Coronary artery (tissue), 2 donors: ENCODE data around the gene FBXL13.
"Not testable (repeated sequence)": the region's sequence is repeated elsewhere in the genome, so short reads cannot be mapped to it uniquely, and the experiment has no call there.

Source experiments
- DNase-seq: peaks from one replicate; pipeline ENCODE4 v3.0.0-alpha.2; 2017; ENCODE audit warnings: low spot score
- H3K27ac ChIP-seq, 2 donors: fragments of 200-600 bp; sonication (generic); one replicate each; pipeline ENCODE4 v1.5.1; 2016 to 2019
- H3K4me3 ChIP-seq: fragments of 200-600 bp; sonication (generic); 2 replicates; pipeline ENCODE4 v1.5.1; 2016; ENCODE audit warnings: mild to moderate bottlenecking, moderate library complexity
- CTCF ChIP-seq: fragments of 200-600 bp; sonication (generic); IDR thresholded peaks from one replicate; pipeline ENCODE4 v1.5.1; 2019; ENCODE audit warnings: antibody characterized with exemption

Gene FBXL13

DNA sequence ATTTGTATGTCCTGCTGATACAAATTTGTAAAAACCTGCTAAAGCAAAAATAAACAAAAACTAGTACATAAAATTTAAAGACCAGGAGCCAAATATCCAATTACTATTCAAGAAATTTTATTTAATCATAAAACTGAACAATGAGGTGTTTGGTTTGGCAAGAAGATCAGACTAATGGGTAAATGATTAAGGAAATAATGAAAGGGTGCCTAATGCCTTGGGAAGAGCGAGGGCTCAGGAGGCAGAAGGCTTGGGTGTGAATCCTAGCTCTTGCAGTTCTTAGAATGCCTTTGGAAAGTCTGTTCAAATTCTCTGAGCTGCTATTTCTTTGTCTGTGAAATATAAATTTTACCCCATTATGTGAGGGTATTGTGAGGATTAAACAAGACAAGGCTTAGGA lies 41.9 kb upstream of the FBXL13 start:
- Histone ChIP-seq H3K27ac (no peak overlapping the region), H3K4me3 (no peak overlapping the region)
- no peak for DNase-seq
- TF ChIP-seq CTCF = no peak

- no peak overlapping the region for H3K27ac ChIP-seq
- no peak overlapping the region for H3K4me3 ChIP-seq
- no peak for DNase-seq
- no peak for TF ChIP-seq CTCF
Observed at GRCh38 chr7:103115771-103116170, 41.2 kb upstream of the FBXL13 start.

GRCh38 chr7:103114576-103115008 lies 40.0 kb upstream of the FBXL13 start:
- no peak for TF ChIP-seq CTCF
- no peak overlapping the region for H3K4me3 ChIP-seq
- DNase-seq = no peak
- H3K27ac ChIP-seq = no peak overlapping the region

GRCh38 chr7:103113164-103113563 lies 38.6 kb upstream of the FBXL13 start:
- DNase-seq = no peak
- no peak for TF ChIP-seq CTCF

DNA sequence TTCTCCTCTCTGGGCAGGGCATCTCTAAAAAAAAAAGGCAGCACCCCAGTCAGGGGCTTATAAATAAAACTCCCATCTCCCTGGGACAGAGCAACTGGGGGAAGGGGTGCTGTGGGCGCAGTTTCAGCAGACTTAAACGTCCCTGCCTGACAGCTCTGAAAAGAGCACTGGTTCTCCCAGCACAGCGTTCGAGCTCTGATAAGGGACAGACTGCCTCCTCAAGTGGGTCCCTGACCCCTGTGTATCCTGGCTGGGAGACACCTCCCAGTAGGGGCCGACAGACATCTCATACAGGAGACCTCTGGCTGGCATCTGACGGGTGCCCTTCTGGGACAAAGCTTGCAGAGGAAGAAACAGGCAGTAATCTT lies 32.1 kb upstream of the FBXL13 start:
- not testable (repeated sequence) for H3K4me3 ChIP-seq, H3K27ac ChIP-seq, DNase-seq

More at GRCh38 chr7:103113164-103113563, 38.6 kb upstream of the FBXL13 start:
- H3K4me3 ChIP-seq = no peak overlapping the region
- H3K27ac ChIP-seq = no peak overlapping the region

DNA sequence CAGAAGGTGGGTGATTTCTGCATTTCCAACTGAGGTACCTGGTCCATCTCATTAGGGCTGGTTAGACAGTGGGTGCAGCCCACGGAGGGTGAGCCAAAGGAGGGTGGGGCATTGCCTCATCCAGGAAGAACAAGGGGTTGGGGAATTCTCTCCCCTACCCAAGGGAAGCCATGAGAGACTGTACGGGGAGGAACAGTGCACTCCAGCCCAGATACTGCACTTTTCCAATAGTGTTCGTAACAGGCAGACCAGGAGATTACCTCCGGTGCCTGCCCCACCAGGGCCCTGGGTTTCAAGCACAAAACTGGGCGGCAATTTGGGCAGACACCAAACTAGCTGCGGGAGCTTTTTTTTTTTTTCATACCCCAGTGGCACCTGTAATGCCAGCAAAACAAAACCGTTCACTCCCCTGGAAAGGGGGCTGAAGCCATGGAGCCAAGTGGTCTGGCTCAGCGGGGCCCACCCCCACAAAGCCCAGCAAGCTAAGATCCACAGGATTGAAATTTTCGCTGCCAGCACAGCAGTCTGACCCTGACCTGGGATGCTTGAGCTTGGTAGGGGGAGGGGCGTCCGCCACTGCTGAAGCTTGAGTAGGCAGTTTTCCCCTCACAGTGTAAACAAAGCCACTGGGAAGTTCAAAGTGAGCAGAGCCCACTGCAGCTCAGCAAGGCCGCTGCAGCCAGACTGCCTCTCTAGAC lies 31.6 kb upstream of the FBXL13 start:
- no peak for DNase-seq
- Histone ChIP-seq H3K4me3 (no peak overlapping the region), H3K27ac (no peak overlapping the region)
- TF ChIP-seq CTCF = no peak

GRCh38 chr7:103101543-103101942 lies 26.9 kb upstream of the FBXL13 start:
- no peak for TF ChIP-seq CTCF
- Histone ChIP-seq H3K4me3 (no peak overlapping the region), H3K27ac (no peak overlapping the region)
- no peak for DNase-seq
